HepG2 (cell line): ENCODE measurements around the gene RAB11FIP5. TPM values are rescaled to one million over a fixed set of nuclear protein-coding genes. Genes with fewer than 3 reads are reported as not detected.

Experiments
- CEBPG ChIP-seq: IDR thresholded peaks from 2 replicates; pipeline ENCODE4 v1.6.1; 2016
- DNMT3B ChIP-seq: conservative IDR thresholded peaks from 2 replicates; pipeline ENCODE4 v1.6.1; 2016; ENCODE audit warnings: missing biosample characterization, control low read depth
- LCORL ChIP-seq, 2 experiments: fragments of 450-650 bp in 1 of 2; sonication (generic) in 1 of 2; formaldehyde crosslinking in 1 of 2; IDR thresholded peaks; 2 replicates each; pipeline versions ENCODE4 v1.5.0 to v1.6.1; 2017 to 2020; ENCODE audit warnings: antibody characterized with exemption in 1 of 2, missing genetic modification reagents in 1 of 2
- RFX1 ChIP-seq: fragments of 450-650 bp; IDR thresholded peaks from 2 replicates; pipeline ENCODE4 v1.6.1; 2017
- SUZ12 ChIP-seq: fragments of 150-350 bp; IDR thresholded peaks from 2 replicates; pipeline ENCODE4 v1.6.1; 2014; ENCODE audit warnings: low read depth, low read length
- ZFY ChIP-seq: sonication (generic); formaldehyde crosslinking; IDR thresholded peaks from 2 replicates; pipeline ENCODE4 v1.4.0; 2020; ENCODE audit warnings: missing genetic modification reagents
- ZNF331 ChIP-seq: sonication (generic); formaldehyde crosslinking; IDR thresholded peaks from 2 replicates; pipeline ENCODE4 v1.4.0; 2020; ENCODE audit warnings: missing genetic modification reagents
- ZNF547 ChIP-seq: sonication (generic); formaldehyde crosslinking; IDR thresholded peaks from 2 replicates; pipeline ENCODE4 v1.5.1; 2020; ENCODE audit warnings: mild to moderate bottlenecking, missing genetic modification reagents
- ZNF567 ChIP-seq: sonication (generic); formaldehyde crosslinking; IDR thresholded peaks from 2 replicates; pipeline ENCODE4 v1.8.1; 2023; ENCODE audit warnings: mild to moderate bottlenecking, missing genetic modification reagents, borderline replicate concordance
- ZNF598 ChIP-seq: sonication (generic); formaldehyde crosslinking; IDR thresholded peaks from 2 replicates; pipeline ENCODE4 v1.5.1; 2020; ENCODE audit warnings: mild to moderate bottlenecking, missing genetic modification reagents, borderline replicate concordance
- polyA plus RNA-seq, 8 experiments: library from polyadenylated mRNA; depleted of rRNA in 3 of 8; stranded (reverse) in 7 of 8; unstranded in 1 of 8; fragments of >200 nt; fragmentation: Illumina TruSeq in 4 of 8; extraction: Trizol in 4 of 8; gene quantifications; 2 replicates each; pipeline versions ENCODE4 v1.2.1 to v1.2.3, GENCODE V29; 2011 to 2016; ENCODE audit warnings: low read depth in 4 of 8, missing spikeins in 1 of 8, mixed read lengths in 1 of 8; ENCODE audit not compliant: insufficient read depth in 1 of 8
- total RNA-seq, 5 experiments: library from RNA; depleted of rRNA; stranded (reverse); fragments of >200 nt; fragmentation: Illumina TruSeq; extraction: Trizol; gene quantifications; 2 replicates each; pipeline ENCODE4 v1.2.3, GENCODE V29; 2016; ENCODE audit warnings: low read depth in 1 of 5
- TF ChIP-seq, protein P1 (sequence below): sonication (generic); formaldehyde crosslinking; IDR thresholded peaks from 2 replicates; pipeline ENCODE4 v1.4.0; 2020; ENCODE audit warnings: missing genetic modification reagents
- TF ChIP-seq, protein P2 (sequence below): sonication (generic); formaldehyde crosslinking; IDR thresholded peaks from 2 replicates; pipeline ENCODE4 v1.8.0; 2023; ENCODE audit warnings: mild to moderate bottlenecking, missing genetic modification reagents
- TF ChIP-seq, protein P3 (sequence below): sonication (generic); formaldehyde crosslinking; IDR thresholded peaks from 2 replicates; pipeline ENCODE4 v1.5.1; 2020; ENCODE audit warnings: missing genetic modification reagents, mild to moderate bottlenecking, borderline replicate concordance
- TF ChIP-seq, protein P4 (sequence below): sonication (generic); formaldehyde crosslinking; IDR thresholded peaks from 2 replicates; pipeline ENCODE4 v1.8.1; 2023; ENCODE audit warnings: missing genetic modification reagents, mild to moderate bottlenecking, borderline replicate concordance
- TF ChIP-seq, protein P5 (sequence below): sonication (generic); formaldehyde crosslinking; IDR thresholded peaks from 2 replicates; pipeline ENCODE4 v1.4.0; 2020; ENCODE audit warnings: mild to moderate bottlenecking, missing genetic modification reagents
- TF ChIP-seq, protein P6 (sequence below): IDR thresholded peaks from 2 replicates; pipeline ENCODE4 v1.6.1; 2018; ENCODE audit warnings: missing genetic modification reagents
- TF ChIP-seq, protein P7 (sequence below): sonication (generic); formaldehyde crosslinking; IDR thresholded peaks from 2 replicates; pipeline ENCODE4 v1.5.0; 2020; ENCODE audit warnings: mild to moderate bottlenecking, missing genetic modification reagents
- TF ChIP-seq, protein P8 (sequence below): IDR thresholded peaks from 2 replicates; pipeline ENCODE4 v1.6.1; 2012; ENCODE audit warnings: inconsistent platforms

RAB11FIP5 gene
- total and polyA plus RNA-seq, 2 of the 13 experiments (the other 11 are each of a cell fraction or from before 2014, with no cell fraction given) = 9.4 to 22.9 TPM

DNA sequence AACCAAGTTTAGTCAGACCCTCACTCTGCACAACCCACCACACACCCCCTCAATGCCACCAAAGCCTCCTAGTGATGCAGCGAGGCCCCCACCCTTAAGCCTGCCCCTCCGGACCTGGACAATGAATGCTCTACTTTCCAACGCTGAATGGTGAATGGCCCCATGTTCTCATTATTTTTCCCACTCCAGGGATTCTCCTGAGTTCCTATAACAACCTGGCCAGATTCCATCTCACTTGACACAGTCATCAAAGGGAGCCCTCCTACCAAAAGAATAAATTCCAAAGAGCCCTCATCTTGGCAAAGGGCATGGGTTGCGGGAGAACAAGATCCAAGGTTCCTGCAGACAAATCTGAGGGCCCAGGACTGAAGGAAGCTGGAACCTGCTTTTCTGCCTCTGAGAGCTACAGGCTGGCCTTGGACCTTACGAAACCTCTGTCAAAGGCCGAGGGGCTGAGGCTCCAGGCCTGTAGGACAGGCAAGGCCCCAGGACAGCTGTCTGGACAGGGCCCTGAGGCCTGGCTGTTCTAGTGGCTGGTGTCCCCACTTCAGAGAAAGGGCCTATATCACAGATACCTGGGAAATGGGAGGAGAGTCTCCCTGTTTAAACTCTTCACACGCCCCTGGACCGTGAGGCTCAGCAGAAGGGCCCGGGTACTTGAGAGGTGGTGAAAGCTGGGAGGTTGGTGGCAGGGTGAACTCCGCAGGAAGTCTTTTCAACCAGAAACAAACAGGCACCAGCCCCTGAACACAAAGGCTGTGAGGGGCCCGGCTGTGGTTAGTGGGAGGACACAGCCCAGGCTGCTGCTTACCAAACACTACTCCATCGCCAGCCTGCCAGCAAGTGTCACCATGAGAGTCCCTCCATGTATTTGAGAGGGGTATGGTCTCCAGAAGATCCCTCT is 68.6 kb downstream of the RAB11FIP5 start (continued):
- TF ChIP-seq, protein P1, sequence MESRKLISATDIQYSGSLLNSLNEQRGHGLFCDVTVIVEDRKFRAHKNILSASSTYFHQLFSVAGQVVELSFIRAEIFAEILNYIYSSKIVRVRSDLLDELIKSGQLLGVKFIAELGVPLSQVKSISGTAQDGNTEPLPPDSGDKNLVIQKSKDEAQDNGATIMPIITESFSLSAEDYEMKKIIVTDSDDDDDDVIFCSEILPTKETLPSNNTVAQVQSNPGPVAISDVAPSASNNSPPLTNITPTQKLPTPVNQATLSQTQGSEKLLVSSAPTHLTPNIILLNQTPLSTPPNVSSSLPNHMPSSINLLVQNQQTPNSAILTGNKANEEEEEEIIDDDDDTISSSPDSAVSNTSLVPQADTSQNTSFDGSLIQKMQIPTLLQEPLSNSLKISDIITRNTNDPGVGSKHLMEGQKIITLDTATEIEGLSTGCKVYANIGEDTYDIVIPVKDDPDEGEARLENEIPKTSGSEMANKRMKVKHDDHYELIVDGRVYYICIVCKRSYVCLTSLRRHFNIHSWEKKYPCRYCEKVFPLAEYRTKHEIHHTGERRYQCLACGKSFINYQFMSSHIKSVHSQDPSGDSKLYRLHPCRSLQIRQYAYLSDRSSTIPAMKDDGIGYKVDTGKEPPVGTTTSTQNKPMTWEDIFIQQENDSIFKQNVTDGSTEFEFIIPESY (CRISPR knock-in tag) = no peak
- TF ChIP-seq ZFY (peak; percentile 94), RFX1 (no peak), ZNF567 (CRISPR knock-in tag) (peak; percentile 72; the same call in 1 of the 2 replicates), DNMT3B (CRISPR knock-in tag) (no peak), SUZ12 (no peak), ZNF331 (peak; percentile 69; the same call in 1 of the 2 replicates), LCORL (IDR thresholded peaks at IDR 0.05) (no peak), LCORL (CRISPR knock-in tag; IDR thresholded peaks at IDR 0.05) (peak; percentile 57), ZNF598 (CRISPR knock-in tag) (peak; percentile 52; the same call in 1 of the 2 replicates), ZNF547 (CRISPR knock-in tag) (0 out of 2 replicates have a peak, but pooled peaks have one; percentile 61), CEBPG (CRISPR knock-in tag) (peak; percentile 67; the same call in 1 of the 2 replicates)
- TF ChIP-seq, protein P2, sequence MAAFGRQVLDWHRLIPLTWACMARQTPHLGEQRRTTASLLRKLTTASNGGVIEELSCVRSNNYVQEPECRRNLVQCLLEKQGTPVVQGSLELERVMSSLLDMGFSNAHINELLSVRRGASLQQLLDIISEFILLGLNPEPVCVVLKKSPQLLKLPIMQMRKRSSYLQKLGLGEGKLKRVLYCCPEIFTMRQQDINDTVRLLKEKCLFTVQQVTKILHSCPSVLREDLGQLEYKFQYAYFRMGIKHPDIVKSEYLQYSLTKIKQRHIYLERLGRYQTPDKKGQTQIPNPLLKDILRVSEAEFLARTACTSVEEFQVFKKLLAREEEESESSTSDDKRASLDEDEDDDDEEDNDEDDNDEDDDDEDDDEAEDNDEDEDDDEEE = no peak
- TF ChIP-seq, protein P3, sequence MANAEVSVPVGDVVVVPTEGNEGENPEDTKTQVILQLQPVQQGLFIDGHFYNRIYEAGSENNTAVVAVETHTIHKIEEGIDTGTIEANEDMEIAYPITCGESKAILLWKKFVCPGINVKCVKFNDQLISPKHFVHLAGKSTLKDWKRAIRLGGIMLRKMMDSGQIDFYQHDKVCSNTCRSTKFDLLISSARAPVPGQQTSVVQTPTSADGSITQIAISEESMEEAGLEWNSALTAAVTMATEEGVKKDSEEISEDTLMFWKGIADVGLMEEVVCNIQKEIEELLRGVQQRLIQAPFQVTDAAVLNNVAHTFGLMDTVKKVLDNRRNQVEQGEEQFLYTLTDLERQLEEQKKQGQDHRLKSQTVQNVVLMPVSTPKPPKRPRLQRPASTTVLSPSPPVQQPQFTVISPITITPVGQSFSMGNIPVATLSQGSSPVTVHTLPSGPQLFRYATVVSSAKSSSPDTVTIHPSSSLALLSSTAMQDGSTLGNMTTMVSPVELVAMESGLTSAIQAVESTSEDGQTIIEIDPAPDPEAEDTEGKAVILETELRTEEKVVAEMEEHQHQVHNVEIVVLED = 0 out of 2 replicates have a peak, but pooled peaks have one; percentile 20
- TF ChIP-seq, protein P4, sequence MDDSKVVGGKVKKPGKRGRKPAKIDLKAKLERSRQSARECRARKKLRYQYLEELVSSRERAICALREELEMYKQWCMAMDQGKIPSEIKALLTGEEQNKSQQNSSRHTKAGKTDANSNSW (CRISPR knock-in tag) = no peak
- TF ChIP-seq, protein P5, sequence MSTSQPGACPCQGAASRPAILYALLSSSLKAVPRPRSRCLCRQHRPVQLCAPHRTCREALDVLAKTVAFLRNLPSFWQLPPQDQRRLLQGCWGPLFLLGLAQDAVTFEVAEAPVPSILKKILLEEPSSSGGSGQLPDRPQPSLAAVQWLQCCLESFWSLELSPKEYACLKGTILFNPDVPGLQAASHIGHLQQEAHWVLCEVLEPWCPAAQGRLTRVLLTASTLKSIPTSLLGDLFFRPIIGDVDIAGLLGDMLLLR (CRISPR knock-in tag) = no peak
- TF ChIP-seq, protein P6, sequence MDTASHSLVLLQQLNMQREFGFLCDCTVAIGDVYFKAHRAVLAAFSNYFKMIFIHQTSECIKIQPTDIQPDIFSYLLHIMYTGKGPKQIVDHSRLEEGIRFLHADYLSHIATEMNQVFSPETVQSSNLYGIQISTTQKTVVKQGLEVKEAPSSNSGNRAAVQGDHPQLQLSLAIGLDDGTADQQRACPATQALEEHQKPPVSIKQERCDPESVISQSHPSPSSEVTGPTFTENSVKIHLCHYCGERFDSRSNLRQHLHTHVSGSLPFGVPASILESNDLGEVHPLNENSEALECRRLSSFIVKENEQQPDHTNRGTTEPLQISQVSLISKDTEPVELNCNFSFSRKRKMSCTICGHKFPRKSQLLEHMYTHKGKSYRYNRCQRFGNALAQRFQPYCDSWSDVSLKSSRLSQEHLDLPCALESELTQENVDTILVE = no peak
- TF ChIP-seq, protein P7, sequence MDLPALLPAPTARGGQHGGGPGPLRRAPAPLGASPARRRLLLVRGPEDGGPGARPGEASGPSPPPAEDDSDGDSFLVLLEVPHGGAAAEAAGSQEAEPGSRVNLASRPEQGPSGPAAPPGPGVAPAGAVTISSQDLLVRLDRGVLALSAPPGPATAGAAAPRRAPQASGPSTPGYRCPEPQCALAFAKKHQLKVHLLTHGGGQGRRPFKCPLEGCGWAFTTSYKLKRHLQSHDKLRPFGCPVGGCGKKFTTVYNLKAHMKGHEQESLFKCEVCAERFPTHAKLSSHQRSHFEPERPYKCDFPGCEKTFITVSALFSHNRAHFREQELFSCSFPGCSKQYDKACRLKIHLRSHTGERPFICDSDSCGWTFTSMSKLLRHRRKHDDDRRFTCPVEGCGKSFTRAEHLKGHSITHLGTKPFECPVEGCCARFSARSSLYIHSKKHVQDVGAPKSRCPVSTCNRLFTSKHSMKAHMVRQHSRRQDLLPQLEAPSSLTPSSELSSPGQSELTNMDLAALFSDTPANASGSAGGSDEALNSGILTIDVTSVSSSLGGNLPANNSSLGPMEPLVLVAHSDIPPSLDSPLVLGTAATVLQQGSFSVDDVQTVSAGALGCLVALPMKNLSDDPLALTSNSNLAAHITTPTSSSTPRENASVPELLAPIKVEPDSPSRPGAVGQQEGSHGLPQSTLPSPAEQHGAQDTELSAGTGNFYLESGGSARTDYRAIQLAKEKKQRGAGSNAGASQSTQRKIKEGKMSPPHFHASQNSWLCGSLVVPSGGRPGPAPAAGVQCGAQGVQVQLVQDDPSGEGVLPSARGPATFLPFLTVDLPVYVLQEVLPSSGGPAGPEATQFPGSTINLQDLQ (CRISPR knock-in tag) = no peak
- TF ChIP-seq, protein P8, sequence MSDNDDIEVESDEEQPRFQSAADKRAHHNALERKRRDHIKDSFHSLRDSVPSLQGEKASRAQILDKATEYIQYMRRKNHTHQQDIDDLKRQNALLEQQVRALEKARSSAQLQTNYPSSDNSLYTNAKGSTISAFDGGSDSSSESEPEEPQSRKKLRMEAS = no peak
